B cell (primary cell): ENCODE measurements around the gene SLC30A7. TPM values are rescaled to one million over a fixed set of nuclear protein-coding genes. Genes with fewer than 3 reads are reported as not detected.

ENCODE experiments used
- ATAC-seq: fragments of 200-7000 bp; cut with Tn5 transposase; one replicate; pipeline ENCODE4 v1.10.0; 2021; ENCODE audit warnings: low read depth, mild to moderate bottlenecking, moderate number of reproducible peaks, moderate library complexity
- CTCF ChIA-PET: fragments of 350-600 bp; sonication (Branson Sonifier 250); formaldehyde crosslinking; loops from one replicate; lab custom pipeline; 2021; ENCODE audit warnings: antibody characterized with exemption, inconsistent platforms; lab: Charles Lee
- POLR2A ChIA-PET: fragments of 350-600 bp; sonication (Branson Sonifier 250); formaldehyde crosslinking; loops from one replicate; lab custom pipeline; 2021; ENCODE audit warnings: antibody characterized with exemption; lab: Charles Lee
- DNase-seq: peaks from one replicate; pipeline ENCODE4 v3.0.0; 2013
- H2AFZ ChIP-seq: 2 replicates; pipeline ENCODE4 v1.6.1; 2012; ENCODE audit warnings: mild to moderate bottlenecking, low read depth, low read length; ENCODE audit not compliant: insufficient read depth, poor library complexity, severe bottlenecking
- H3K27ac ChIP-seq, 2 donors: 1 replicate in 1 of 2; 2 replicates in 1 of 2; pipeline ENCODE4 v1.5.1; 2012 to 2013; ENCODE audit warnings: low read length in 2 of 2, mild to moderate bottlenecking in 2 of 2, moderate library complexity in 1 of 2
- H3K27me3 ChIP-seq, 4 experiments: fragments of 200-600 bp in 1 of 4; sonication (generic) in 1 of 4; replicated peaks in 1 of 4; 1 replicate in 2 of 4; 2 replicates in 2 of 4; pipeline versions ENCODE4 v1.6.1 to v1.7.0; 2013 to 2016; ENCODE audit warnings: low read length in 3 of 4, mild to moderate bottlenecking in 2 of 4, mixed read lengths in 1 of 4, moderate library complexity in 1 of 4; ENCODE audit not compliant: insufficient read depth in 4 of 4, control insufficient read depth in 3 of 4; ENCODE audit errors: control extremely low read depth in 1 of 4
- H3K36me3 ChIP-seq, 2 experiments: replicated peaks in 1 of 2; 1 replicate in 1 of 2; 2 replicates in 1 of 2; pipeline versions ENCODE4 v1.6.1 to v1.7.1; 2013; ENCODE audit warnings: low read length in 1 of 2; ENCODE audit not compliant: insufficient read depth in 2 of 2, control insufficient read depth in 1 of 2; ENCODE audit errors: control extremely low read depth in 1 of 2, extremely low read depth in 1 of 2
- H3K4me1 ChIP-seq, 2 donors: fragments of 200-600 bp in 1 of 2; sonication (generic) in 1 of 2; 1 replicate in 1 of 2; 2 replicates in 1 of 2; pipeline versions ENCODE4 v1.5.1 to v1.6.1; 2013 to 2017; ENCODE audit warnings: low read length in 2 of 2; ENCODE audit not compliant: control insufficient read depth in 2 of 2, insufficient read depth in 2 of 2
- H3K4me2 ChIP-seq: replicated peaks from 2 replicates; pipeline ENCODE3; 2012; ENCODE audit warnings: mild to moderate bottlenecking, low read depth, low read length; ENCODE audit not compliant: poor library complexity, severe bottlenecking
- H3K4me3 ChIP-seq, 5 experiments: fragments of 200-600 bp in 1 of 5; sonication (generic) in 1 of 5; 1 replicate in 3 of 5; 2 replicates in 2 of 5; pipeline versions ENCODE4 v1.5.1 to v1.7.0; 2011 to 2016; ENCODE audit warnings: low read length in 4 of 5, mild to moderate bottlenecking in 4 of 5, low read depth in 2 of 5, control low read depth in 1 of 5, moderate library complexity in 1 of 5; ENCODE audit not compliant: insufficient read depth in 1 of 5; ENCODE audit errors: control extremely low read depth in 1 of 5, extremely low read depth in 1 of 5
- H3K79me2 ChIP-seq: fragments of 200-600 bp; sonication (generic); one replicate; pipeline ENCODE4 v1.6.0; 2016; ENCODE audit warnings: low read length; ENCODE audit not compliant: control insufficient read depth, insufficient read depth
- H3K9ac ChIP-seq: fragments of 200-600 bp; sonication (generic); 2 replicates; pipeline ENCODE4 v1.6.1; 2017; ENCODE audit warnings: mild to moderate bottlenecking, low read length, moderate library complexity
- H3K9me3 ChIP-seq, 3 donors: one replicate each; pipeline versions ENCODE4 v1.6.1 to v1.7.1; 2013; ENCODE audit warnings: low read length in 2 of 3; ENCODE audit not compliant: control insufficient read depth in 2 of 3, insufficient read depth in 1 of 3; ENCODE audit errors: control extremely low read depth in 1 of 3
- H4K20me1 ChIP-seq: 2 replicates; pipeline ENCODE4 v1.6.0; 2012; ENCODE audit warnings: mild to moderate bottlenecking, low read length; ENCODE audit not compliant: insufficient read depth, control insufficient read depth, poor library complexity, severe bottlenecking
- H3K27ac Mint-ChIP-seq: one replicate; pipeline ENCODE4 v1.8.0; 2021; ENCODE audit warnings: mixed read lengths
- H3K27me3 Mint-ChIP-seq: one replicate; pipeline ENCODE4 v1.8.0; 2021; ENCODE audit warnings: mixed read lengths
- H3K4me1 Mint-ChIP-seq: one replicate; pipeline ENCODE4 v1.8.0; 2021; ENCODE audit warnings: mixed read lengths
- H3K4me3 Mint-ChIP-seq: one replicate; pipeline ENCODE4 v1.8.0; 2021; ENCODE audit warnings: mixed read lengths
- H3K9me3 Mint-ChIP-seq: one replicate; pipeline ENCODE4 v1.8.0; 2022; ENCODE audit warnings: mixed read lengths; ENCODE audit not compliant: insufficient read depth
- CTCF ChIP-seq: fragments of 200-600 bp; IDR thresholded peaks from one replicate; pipeline ENCODE4 v1.8.0; 2022; ENCODE audit warnings: antibody characterized with exemption, mild to moderate bottlenecking
- EZH2 ChIP-seq: IDR thresholded peaks from 2 replicates; pipeline ENCODE4 v1.6.1; 2012; ENCODE audit warnings: borderline replicate concordance, low read depth, mild to moderate bottlenecking, moderate library complexity, low read length; ENCODE audit not compliant: insufficient read depth, poor library complexity, severe bottlenecking
- WGBS: methylation state at CpG from one replicate; pipeline ENCODE4 v1.1.5; 2013; ENCODE audit warnings: missing lambda C conversion rate; ENCODE audit not compliant: insufficient coverage; 5-methylcytosine and 5-hydroxymethylcytosine counted together
- intact Hi-C: fragments of 100-400 bp; cut with micrococcal nuclease; formaldehyde crosslinking; loops from one replicate; pipeline ENCODE4 v1.10.0; 2022
- polyA plus RNA-seq: library from polyadenylated mRNA; depleted of rRNA; stranded (reverse); fragments of >200 nt; gene quantifications from 2 replicates; pipeline ENCODE4 v1.2.3, GENCODE V29; 2012
- total RNA-seq, 2 donors: library from RNA; stranded (reverse); fragments of 120-200 nt in 1 of 2; gene quantifications; 1 replicate in 1 of 2; 2 replicates in 1 of 2; pipeline versions ENCODE4 v1.2.3 to v1.2.4, GENCODE V29; 2013 to 2022

SLC30A7 gene
- total and polyA plus RNA-seq, 2 donors (not counting 1 experiment from before 2014, with no cell fraction given) = 5.2 to 28.6 TPM

DNA sequence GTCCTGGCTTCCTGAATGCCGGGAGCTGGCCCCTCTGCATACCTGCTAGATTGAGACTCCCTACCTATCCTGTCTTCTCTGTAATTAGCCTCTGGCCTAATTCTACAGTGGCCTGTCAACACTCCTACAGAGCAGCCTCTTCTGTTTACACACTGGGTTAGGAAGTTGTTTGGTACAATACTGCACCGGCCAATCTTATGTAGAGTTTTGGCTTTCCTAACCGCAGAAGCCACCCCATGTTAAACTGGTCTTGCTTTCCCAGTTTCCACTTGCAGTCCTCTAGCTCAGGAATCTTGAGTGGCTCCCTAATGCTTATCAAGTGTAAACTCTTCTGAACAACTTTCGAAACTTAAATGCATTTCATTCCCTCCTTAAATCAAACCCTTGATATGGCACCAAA, 86.9 kb downstream of the SLC30A7 start:
- Histone ChIP-seq H2AFZ (no peak overlapping the region), H3K4me1 (peaks cover 0 to 9% of the 10 kb centered on the region in 2 donors), H3K27me3 (no peaks in the 10 kb centered on the region), H3K4me3 (no peak overlapping the region), H4K20me1 (no peaks in the 10 kb centered on the region), H3K79me2 (no peaks in the 10 kb centered on the region), H3K4me2 (no peak overlapping the region), H3K27ac (no peak overlapping the region), H3K9ac (no peak overlapping the region), H3K9me3 (no peaks in the 10 kb centered on the region), H3K36me3 (peaks cover 10 to 18% of the 10 kb centered on the region in 2 experiments)
- TF ChIP-seq CTCF (no peak), EZH2 (no peak)
- Mint-ChIP-seq H3K9me3 (no peaks in the 10 kb centered on the region), H3K27ac (no peak overlapping the region), H3K4me3 (no peak overlapping the region), H3K4me1 (peaks cover 9% of the 10 kb centered on the region), H3K27me3 (no peaks in the 10 kb centered on the region)
- intact Hi-C loops = no loop called here
- WGBS = 92% methylated on average over 4 of the region's 4 CpGs
- ChIA-PET CTCF (no interaction called here), POLR2A (no interaction called here)
- ATAC-seq = no peak
- no peak for DNase-seq

- Mint-ChIP-seq H3K4me3 (no peak overlapping the region), H3K27me3 (no peaks in the 10 kb centered on the region), H3K4me1 (no peaks in the 10 kb centered on the region), H3K9me3 (no peaks in the 10 kb centered on the region), H3K27ac (no peak overlapping the region)
- Histone ChIP-seq H2AFZ (no peak overlapping the region), H3K36me3 (peaks cover 17 to 24% of the 10 kb centered on the region in 2 experiments), H3K9me3 (no peaks in the 10 kb centered on the region), H3K9ac (no peak overlapping the region), H3K4me3 (no peak overlapping the region), H3K27ac (no peak overlapping the region), H3K79me2 (no peaks in the 10 kb centered on the region), H4K20me1 (no peaks in the 10 kb centered on the region), H3K4me1 (no peaks in the 10 kb centered on the region), H3K27me3 (no peaks in the 10 kb centered on the region), H3K4me2 (no peak overlapping the region)
- CTCF ChIA-PET = interaction anchor here (0.5 to 1.7 kb wide), 5 partner anchors 15 to 300 kb away, joined by 3 to 5 read pairs (median 4); no protein-coding TSS in a partner anchor
- WGBS = 78% methylated on average over 1 of the region's 3 CpGs
- ATAC-seq = no peak
- no peak for DNase-seq
- no peak for TF ChIP-seq CTCF
- no peak for TF ChIP-seq EZH2
- intact Hi-C loops = no loop called here
- POLR2A ChIA-PET = no interaction called here
Observed at GRCh38 chr1:100988121-100988520, 92.2 kb downstream of the SLC30A7 start.
